ENCODE measurements around the gene S100PBP.

S100PBP gene

DNA sequence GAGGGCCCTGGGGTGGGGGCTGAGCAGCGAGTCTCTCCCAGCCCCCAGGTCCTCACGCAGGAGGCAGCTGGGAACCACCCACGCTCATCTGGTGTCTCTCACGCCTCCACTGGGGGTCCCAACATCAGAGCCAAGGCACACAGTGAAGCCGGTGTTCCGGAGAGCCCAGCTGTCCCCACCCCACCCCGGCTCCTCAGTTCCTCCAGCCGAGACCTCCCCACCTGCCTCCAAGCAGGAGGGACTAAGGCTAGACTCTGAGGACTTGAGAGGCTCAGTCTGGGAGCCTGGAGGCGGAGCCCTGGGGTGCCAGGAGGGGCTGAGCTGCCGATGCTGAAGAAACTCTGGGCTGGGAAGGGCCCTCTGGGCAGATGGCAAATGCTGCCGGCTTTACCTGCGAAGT, 67.3 kb downstream of the S100PBP start:
- no peak for DNase-seq (ENCODE audit: low read depth)
- TF ChIP-seq, protein P1, sequence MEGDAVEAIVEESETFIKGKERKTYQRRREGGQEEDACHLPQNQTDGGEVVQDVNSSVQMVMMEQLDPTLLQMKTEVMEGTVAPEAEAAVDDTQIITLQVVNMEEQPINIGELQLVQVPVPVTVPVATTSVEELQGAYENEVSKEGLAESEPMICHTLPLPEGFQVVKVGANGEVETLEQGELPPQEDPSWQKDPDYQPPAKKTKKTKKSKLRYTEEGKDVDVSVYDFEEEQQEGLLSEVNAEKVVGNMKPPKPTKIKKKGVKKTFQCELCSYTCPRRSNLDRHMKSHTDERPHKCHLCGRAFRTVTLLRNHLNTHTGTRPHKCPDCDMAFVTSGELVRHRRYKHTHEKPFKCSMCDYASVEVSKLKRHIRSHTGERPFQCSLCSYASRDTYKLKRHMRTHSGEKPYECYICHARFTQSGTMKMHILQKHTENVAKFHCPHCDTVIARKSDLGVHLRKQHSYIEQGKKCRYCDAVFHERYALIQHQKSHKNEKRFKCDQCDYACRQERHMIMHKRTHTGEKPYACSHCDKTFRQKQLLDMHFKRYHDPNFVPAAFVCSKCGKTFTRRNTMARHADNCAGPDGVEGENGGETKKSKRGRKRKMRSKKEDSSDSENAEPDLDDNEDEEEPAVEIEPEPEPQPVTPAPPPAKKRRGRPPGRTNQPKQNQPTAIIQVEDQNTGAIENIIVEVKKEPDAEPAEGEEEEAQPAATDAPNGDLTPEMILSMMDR (IDR thresholded peaks at IDR 0.05; ENCODE audit: low read depth, low read length, missing control alignments) = no peak

DNA sequence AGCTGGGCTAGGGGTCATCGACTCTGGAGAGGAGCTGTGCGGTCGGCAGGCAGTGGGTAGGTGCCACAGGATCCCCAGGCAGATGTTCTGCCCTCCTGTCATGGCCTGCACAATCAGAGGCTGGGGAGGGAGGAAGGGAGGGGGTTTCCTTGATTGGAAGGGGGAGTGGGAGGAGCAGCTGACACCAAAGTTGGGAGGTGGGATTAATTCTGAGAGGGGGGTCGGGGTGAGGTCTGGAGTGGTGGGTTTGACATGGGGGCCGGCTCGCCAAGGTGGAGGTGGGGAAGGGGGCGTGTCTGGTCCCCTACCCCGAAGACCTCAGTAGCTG, 68.2 kb downstream of the S100PBP start:
- H3K4me3 ChIP-seq (ENCODE audit: low read depth, low read length) = no peak overlapping the region
- TF ChIP-seq, protein P1 (IDR thresholded peaks at IDR 0.05; ENCODE audit: low read depth, low read length, missing control alignments) = no peak
- DNase-seq (ENCODE audit: low read depth) = no peak

More for the DNA sequence above, 67.3 kb downstream of the S100PBP start:
- H3K4me3 ChIP-seq (ENCODE audit: low read depth, low read length) = no peak overlapping the region

DNA sequence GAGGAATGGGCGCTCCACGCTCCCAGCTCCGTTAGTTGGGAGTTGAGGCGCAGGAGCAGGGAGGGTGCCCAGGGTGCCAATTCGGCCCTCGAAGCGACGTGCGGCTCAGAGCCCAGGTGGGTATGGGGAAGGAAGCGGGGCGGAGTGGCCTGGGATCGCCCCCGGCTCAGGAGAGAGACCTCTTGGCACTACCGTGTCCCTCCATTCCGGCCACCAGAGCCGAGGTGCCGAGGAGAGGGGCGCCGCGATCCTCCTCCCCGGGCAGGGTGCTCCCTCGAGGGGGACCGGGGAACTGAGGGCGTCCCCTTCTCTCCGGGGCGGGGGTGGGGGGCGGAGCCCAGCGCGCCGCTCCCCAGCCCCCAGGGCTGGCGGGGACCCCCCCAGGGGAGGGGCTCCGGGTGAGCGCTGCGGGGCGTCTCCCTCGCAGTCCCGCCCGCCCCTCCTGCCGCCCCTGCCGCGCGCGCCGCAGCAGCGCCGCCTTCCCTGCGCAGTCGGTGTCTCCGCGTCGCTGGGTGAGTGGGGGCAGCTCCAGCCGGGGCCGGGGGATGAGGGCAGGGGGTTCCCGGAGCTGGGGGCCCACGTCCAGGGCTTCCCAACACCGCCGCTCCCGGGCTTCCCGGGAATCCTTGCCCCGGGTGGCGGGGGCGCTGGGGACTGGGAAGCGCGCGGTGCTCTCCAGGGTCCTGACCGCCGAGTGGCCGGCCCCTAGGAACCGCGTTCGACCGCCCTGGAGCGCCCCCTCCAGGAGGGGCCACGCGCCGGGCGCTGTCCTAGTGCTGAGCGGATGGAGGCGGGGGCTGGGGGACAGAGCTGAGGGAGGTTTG, 68.8 kb downstream of the S100PBP start, which contains the start of gene HPCA:
Gene HPCA (plus strand): TSS at position 488 of the 824 bp plus-strand sequence. CDS start 2,408 bp downstream, outside the sequence.
- H3K4me3 ChIP-seq (ENCODE audit: low read depth, low read length) = no peak within 1 kb of the TSS
- TF ChIP-seq, protein P1 (IDR thresholded peaks at IDR 0.05; ENCODE audit: low read depth, low read length, missing control alignments) = peak; percentile 39
- no peak for DNase-seq (ENCODE audit: low read depth)

DNA sequence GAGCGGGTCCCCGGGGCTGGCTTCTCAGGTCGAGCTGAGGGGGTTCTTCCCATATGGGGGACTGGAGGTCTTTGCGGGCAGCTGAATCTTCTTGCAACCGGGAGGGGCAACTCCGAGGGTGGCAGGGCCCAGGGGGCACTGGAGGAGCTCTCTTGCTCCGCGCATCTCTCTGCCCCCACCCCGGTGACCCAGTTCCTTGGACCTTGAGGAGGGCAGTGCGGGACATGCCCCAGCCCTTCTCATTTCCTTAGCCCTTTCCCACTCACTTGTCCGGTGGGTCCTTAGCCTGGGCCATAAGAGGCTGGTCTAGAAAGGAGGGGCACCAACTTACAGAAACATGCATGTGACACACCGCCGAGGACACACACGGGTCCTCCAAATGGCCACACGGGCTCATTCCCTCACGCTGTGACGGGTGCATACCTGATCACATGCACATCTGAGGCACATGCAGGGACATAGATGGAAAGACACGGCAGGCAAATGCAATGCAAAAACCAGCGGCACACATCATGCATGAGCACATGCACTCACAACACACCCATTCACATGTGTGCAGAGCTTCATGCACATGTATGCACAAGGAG, 69.5 kb downstream of the S100PBP start:
- no peak for DNase-seq (ENCODE audit: low read depth)
- TF ChIP-seq, protein P1 (IDR thresholded peaks at IDR 0.05; ENCODE audit: low read depth, low read length, missing control alignments) = no peak
- no peak overlapping the region for H3K4me3 ChIP-seq (ENCODE audit: low read depth, low read length)

DNA sequence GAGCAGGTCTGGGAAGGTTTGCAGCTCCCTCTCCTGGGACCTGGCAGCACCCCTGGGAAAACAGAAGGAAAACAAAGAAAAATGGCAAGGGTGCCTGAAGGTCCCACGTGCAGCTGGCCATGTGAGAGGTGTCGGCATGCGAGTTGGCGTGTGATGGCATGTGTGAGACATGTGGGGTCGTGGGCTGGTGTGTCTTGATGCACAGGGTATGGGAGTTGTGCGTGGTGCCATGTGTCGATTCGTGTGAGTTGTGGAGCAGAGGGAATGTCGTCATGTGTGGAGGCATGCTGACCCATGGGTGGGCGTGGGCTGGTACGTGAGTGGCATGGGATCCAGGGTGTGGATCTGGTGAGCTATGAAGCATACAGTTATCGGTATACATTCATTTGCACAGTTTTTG, 70.2 kb downstream of the S100PBP start:
- H3K4me3 ChIP-seq (ENCODE audit: low read depth, low read length) = no peak overlapping the region
- no peak for DNase-seq (ENCODE audit: low read depth)
- TF ChIP-seq, protein P1 (IDR thresholded peaks at IDR 0.05; ENCODE audit: low read depth, low read length, missing control alignments) = no peak

DNA sequence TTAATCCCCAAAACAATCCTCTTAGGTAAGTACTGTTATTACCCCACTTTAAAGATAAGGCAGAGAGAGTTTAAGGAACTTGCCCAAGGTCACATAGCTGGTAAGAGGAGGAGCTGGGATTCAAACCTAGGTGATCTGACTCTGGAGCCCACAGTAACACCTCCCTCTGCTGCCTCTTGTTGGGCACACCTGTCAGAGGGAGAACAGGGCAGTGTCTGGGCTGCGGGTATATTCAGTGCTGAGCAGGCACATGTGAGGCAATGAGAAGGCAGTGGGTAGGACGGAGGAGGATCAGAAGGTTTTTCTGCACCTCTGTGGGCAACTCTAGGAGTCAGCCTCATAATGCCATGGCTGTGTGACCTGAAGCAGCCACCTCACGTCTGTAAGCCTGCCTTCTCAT, 70.7 kb downstream of the S100PBP start:
- TF ChIP-seq, protein P1 (IDR thresholded peaks at IDR 0.05; ENCODE audit: low read depth, low read length, missing control alignments) = no peak
- no peak for DNase-seq (ENCODE audit: low read depth)
- no peak overlapping the region for H3K4me3 ChIP-seq (ENCODE audit: low read depth, low read length)

Measured in GM12864 (cell line).